Measurements from ENCODE around the gene LARGE1. TPM values are rescaled to one million over a fixed set of nuclear protein-coding genes. Genes with fewer than 3 reads are reported as not detected.

LARGE1 gene
- total and polyA plus RNA-seq, 8 donors, result 4.1 to 29.3 (median 13.7) TPM

GRCh38 chr22:33891455-33891854 is 28.8 kb downstream of the LARGE1 start:
- intact Hi-C loops (cut with DNase I), result no loop called here
- ATAC-seq, result no peak

GRCh38 chr22:33889748-33890147 is 30.5 kb downstream of the LARGE1 start:
- Histone ChIP-seq H3K4me1 (peaks cover 0 to 11% (median 0%) of the 10 kb centered on the region in 3 donors), H3K27ac (no peak overlapping the region), H3K36me3 (no peaks in the 10 kb centered on the region), H3K27me3 (no peaks in the 10 kb centered on the region), H3K9me3 (no peaks in the 10 kb centered on the region), H3K4me3 (no peak overlapping the region)
- no peak for DNase-seq
- WGBS, 2 donors, result 92 to 93% methylated on average over 5 of the region's 5 CpGs
- no peak for ATAC-seq
- no peak for FAIRE-seq
- intact Hi-C loops (cut with DNase I), result no loop called here
- TF ChIP-seq CTCF (IDR thresholded peaks at IDR 0.05), result no peak

More at GRCh38 chr22:33891455-33891854, 28.8 kb downstream of the LARGE1 start:
- H3K9me3 ChIP-seq, result no peaks in the 10 kb centered on the region
- peaks cover 0 to 11% (median 0%) of the 10 kb centered on the region in 3 donors for H3K4me1 ChIP-seq
- DNase-seq, result no peak
- H3K27me3 ChIP-seq, result no peaks in the 10 kb centered on the region
- no peaks in the 10 kb centered on the region for H3K36me3 ChIP-seq
- WGBS, 2 donors, result 63 to 74% methylated on average over 5 of the region's 5 CpGs
- no peak overlapping the region for H3K27ac ChIP-seq
- no peak for TF ChIP-seq CTCF (IDR thresholded peaks at IDR 0.05)
- no peak overlapping the region for H3K4me3 ChIP-seq
- FAIRE-seq, result no peak

GRCh38 chr22:33888821-33889220 is 31.5 kb downstream of the LARGE1 start:
- peaks cover 0 to 7% (median 4%) of the 10 kb centered on the region in 3 donors for H3K4me1 ChIP-seq
- no peak for FAIRE-seq
- intact Hi-C loops (cut with DNase I), result no loop called here
- H3K9me3 ChIP-seq, result no peaks in the 10 kb centered on the region
- no peaks in the 10 kb centered on the region for H3K36me3 ChIP-seq
- H3K27ac ChIP-seq, result no peak overlapping the region
- DNase-seq, result no peak
- TF ChIP-seq CTCF (IDR thresholded peaks at IDR 0.05), result no peak
- no peak overlapping the region for H3K4me3 ChIP-seq
- no peaks in the 10 kb centered on the region for H3K27me3 ChIP-seq
- WGBS, 2 donors, result 81 to 85% methylated on average over 4 of the region's 4 CpGs
- no peak for ATAC-seq

GRCh38 chr22:33887173-33887572 is 33.1 kb downstream of the LARGE1 start:
- ATAC-seq, result no peak
- H3K27ac ChIP-seq, result no peak overlapping the region
- H3K4me3 ChIP-seq, result no peak overlapping the region
- no peak for TF ChIP-seq CTCF (IDR thresholded peaks at IDR 0.05)
- 92 to 93% methylated on average over 13 of the region's 13 CpGs for WGBS, 2 donors
- no peak for DNase-seq
- no peaks in the 10 kb centered on the region for H3K36me3 ChIP-seq
- H3K9me3 ChIP-seq, result no peaks in the 10 kb centered on the region
- H3K4me1 ChIP-seq, result peaks cover 0 to 4% (median 0%) of the 10 kb centered on the region in 3 donors
- no peak for FAIRE-seq
- H3K27me3 ChIP-seq, result no peaks in the 10 kb centered on the region
- intact Hi-C loops (cut with DNase I), result no loop called here

GRCh38 chr22:33886696-33887095 is 33.6 kb downstream of the LARGE1 start:
- Histone ChIP-seq H3K36me3 (no peaks in the 10 kb centered on the region), H3K4me3 (no peak overlapping the region), H3K27ac (no peak overlapping the region), H3K27me3 (no peaks in the 10 kb centered on the region), H3K9me3 (no peaks in the 10 kb centered on the region), H3K4me1 (peaks cover 0 to 4% (median 0%) of the 10 kb centered on the region in 3 donors)
- no peak for FAIRE-seq
- no peak for ATAC-seq
- intact Hi-C loops (cut with DNase I), result no loop called here
- 89 to 92% methylated on average over 5 of the region's 5 CpGs for WGBS, 2 donors
- no peak for TF ChIP-seq CTCF (IDR thresholded peaks at IDR 0.05)
- no peak for DNase-seq
